HL-60 (cell line): Measurements from ENCODE around the gene SPPL2C.

Source experiments
- DNase-seq, 2 experiments: peaks; one replicate each; pipeline ENCODE4 v3.0.0-alpha.2; 2010 to 2020; ENCODE audit warnings: low read depth in 1 of 2, low spot score in 1 of 2
- H3K27ac ChIP-seq: fragments of 250-450 bp; sonication (Bioruptor Pico); replicated peaks from 2 replicates; pipeline ENCODE4 v1.5.1; 2020; ENCODE audit warnings: mild to moderate bottlenecking, moderate library complexity
- H3K27me3 ChIP-seq: fragments of 250-450 bp; sonication (Bioruptor Pico); 2 replicates; pipeline ENCODE4 v1.5.1; 2021; ENCODE audit warnings: mild to moderate bottlenecking, moderate library complexity; ENCODE audit not compliant: insufficient read depth, poor library complexity, severe bottlenecking
- H3K4me3 ChIP-seq: replicated peaks from 2 replicates; pipeline ENCODE4 v1.5.1; 2011; ENCODE audit warnings: mild to moderate bottlenecking, control low read depth, low read length; ENCODE audit not compliant: insufficient read depth
- GABPA ChIP-seq: IDR thresholded peaks from 2 replicates; pipeline ENCODE4 v1.6.1; 2012; ENCODE audit warnings: low read depth
- POLR2AphosphoS5 ChIP-seq: IDR thresholded peaks from 2 replicates; pipeline ENCODE4 v1.6.1; 2012; ENCODE audit warnings: low read depth
- SPI1 ChIP-seq: IDR thresholded peaks from 2 replicates; pipeline ENCODE4 v1.6.1; 2012; ENCODE audit warnings: low read depth, mild to moderate bottlenecking, borderline replicate concordance
- TF ChIP-seq, protein P1 (sequence below): IDR thresholded peaks from 2 replicates; pipeline ENCODE4 v1.6.1; 2012; ENCODE audit warnings: low read depth; ENCODE audit not compliant: insufficient replicate concordance
- TF ChIP-seq, protein P2 (sequence below): IDR thresholded peaks from one replicate; pipeline ENCODE4 v1.5.1; 2011; ENCODE audit warnings: low read length, control low read depth, inconsistent platforms; ENCODE audit not compliant: insufficient read depth

SPPL2C gene

DNA sequence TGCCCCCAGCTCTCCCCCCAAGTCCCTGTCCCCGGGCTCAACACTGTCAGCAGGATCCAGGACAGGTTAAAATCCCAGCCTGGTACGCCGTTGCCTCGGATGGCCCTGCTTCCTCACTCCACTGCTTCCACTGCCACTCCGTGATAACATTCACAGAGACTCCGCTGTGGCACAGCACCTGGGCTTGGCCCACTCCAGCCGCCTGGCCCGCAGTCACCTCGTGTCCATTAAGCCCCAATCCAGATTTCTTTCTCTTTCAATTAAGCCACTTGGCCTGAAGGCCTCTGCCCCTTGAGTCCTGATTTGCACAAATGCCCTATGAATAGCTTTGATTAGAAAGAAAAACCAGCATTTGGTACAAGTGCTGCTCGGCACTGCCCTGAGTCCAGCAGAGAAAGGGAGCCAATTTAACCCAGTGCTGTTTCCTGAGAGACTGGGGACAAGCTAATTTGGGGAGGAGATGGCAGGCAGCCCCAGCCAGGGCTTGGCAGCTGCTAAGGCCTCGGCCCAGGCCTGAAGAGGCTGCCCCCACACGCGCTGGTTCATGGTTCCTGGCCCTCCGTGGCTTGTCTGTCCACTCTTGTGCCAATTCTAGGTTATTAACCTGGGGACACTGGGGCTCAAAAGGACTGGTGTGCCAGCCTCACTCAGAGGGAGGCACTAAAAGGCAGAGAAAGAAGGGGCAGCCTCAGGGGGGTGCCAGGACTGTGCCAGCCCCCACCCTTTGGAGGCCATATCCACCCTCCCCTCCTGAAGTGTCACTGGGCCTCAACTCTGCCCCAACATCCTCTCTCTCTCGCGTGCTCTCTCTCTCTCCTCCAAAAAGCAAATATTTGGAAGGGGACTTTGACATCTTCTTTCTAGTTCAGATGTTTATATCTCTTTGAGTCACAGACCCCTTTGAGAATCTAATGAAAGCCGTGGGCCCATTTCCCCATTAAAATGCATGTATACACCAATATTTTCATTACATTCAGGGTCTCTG is 29.8 kb upstream of the SPPL2C start:
- TF ChIP-seq, protein P1, sequence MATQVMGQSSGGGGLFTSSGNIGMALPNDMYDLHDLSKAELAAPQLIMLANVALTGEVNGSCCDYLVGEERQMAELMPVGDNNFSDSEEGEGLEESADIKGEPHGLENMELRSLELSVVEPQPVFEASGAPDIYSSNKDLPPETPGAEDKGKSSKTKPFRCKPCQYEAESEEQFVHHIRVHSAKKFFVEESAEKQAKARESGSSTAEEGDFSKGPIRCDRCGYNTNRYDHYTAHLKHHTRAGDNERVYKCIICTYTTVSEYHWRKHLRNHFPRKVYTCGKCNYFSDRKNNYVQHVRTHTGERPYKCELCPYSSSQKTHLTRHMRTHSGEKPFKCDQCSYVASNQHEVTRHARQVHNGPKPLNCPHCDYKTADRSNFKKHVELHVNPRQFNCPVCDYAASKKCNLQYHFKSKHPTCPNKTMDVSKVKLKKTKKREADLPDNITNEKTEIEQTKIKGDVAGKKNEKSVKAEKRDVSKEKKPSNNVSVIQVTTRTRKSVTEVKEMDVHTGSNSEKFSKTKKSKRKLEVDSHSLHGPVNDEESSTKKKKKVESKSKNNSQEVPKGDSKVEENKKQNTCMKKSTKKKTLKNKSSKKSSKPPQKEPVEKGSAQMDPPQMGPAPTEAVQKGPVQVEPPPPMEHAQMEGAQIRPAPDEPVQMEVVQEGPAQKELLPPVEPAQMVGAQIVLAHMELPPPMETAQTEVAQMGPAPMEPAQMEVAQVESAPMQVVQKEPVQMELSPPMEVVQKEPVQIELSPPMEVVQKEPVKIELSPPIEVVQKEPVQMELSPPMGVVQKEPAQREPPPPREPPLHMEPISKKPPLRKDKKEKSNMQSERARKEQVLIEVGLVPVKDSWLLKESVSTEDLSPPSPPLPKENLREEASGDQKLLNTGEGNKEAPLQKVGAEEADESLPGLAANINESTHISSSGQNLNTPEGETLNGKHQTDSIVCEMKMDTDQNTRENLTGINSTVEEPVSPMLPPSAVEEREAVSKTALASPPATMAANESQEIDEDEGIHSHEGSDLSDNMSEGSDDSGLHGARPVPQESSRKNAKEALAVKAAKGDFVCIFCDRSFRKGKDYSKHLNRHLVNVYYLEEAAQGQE, result no peak
- no peak for DNase-seq
- Histone ChIP-seq H3K4me3 (no peak overlapping the region), H3K27me3 (no peaks in the 10 kb centered on the region), H3K27ac (no peak overlapping the region)

DNA sequence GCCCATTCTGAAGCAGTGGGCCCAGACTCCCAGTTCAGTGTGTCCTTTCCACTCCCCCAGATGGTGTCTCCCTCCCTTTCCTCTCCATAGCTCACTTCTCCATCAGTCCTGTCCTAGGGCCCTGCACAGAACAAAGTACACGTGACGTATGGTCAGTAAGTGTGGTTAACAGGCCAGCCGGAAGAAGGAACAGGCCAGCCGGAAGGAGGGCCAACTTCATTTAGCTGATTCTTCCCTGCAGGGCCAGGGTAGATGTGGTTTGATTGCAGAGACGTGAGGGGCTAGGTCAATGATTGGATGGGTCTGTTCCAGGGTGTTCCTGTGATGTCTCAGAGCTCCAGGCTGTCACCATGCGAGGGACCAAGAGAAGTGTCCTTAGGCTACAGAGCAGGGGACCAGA is 28.9 kb upstream of the SPPL2C start:
- TF ChIP-seq POLR2AphosphoS5, result no peak
- TF ChIP-seq, protein P1, result no peak
- TF ChIP-seq SPI1, result no peak
- no peak for TF ChIP-seq GABPA
- Histone ChIP-seq H3K27me3 (no peaks in the 10 kb centered on the region), H3K27ac (no peak overlapping the region), H3K4me3 (no peak overlapping the region)
- DNase-seq, result no peak

DNA sequence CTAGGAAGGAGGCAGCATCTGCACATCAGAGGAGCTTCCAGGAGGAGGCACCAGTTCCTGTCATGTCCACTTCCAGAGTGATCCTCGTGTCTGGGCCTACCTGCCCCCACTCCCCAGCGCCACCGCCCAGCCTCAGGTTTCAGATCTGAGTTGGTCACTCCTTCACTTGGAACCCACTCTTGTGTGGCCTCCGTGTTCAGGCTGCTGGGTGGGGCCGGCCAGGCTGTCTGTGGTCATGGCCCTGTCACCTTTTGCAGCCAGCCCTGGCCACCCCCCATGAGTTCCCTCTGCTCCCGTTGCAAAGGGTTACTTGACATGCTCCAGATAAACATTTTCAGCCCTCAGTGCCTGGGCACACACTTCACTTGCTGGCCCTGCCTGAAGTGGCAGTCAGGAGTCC is 26.6 kb upstream of the SPPL2C start:
- no peak for DNase-seq
- TF ChIP-seq POLR2AphosphoS5, result no peak
- TF ChIP-seq, protein P2, sequence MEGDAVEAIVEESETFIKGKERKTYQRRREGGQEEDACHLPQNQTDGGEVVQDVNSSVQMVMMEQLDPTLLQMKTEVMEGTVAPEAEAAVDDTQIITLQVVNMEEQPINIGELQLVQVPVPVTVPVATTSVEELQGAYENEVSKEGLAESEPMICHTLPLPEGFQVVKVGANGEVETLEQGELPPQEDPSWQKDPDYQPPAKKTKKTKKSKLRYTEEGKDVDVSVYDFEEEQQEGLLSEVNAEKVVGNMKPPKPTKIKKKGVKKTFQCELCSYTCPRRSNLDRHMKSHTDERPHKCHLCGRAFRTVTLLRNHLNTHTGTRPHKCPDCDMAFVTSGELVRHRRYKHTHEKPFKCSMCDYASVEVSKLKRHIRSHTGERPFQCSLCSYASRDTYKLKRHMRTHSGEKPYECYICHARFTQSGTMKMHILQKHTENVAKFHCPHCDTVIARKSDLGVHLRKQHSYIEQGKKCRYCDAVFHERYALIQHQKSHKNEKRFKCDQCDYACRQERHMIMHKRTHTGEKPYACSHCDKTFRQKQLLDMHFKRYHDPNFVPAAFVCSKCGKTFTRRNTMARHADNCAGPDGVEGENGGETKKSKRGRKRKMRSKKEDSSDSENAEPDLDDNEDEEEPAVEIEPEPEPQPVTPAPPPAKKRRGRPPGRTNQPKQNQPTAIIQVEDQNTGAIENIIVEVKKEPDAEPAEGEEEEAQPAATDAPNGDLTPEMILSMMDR, result no peak
- TF ChIP-seq, protein P1, result no peak
- TF ChIP-seq GABPA, result no peak
- no peak for TF ChIP-seq SPI1
- Histone ChIP-seq H3K4me3 (no peak overlapping the region), H3K27me3 (no peaks in the 10 kb centered on the region), H3K27ac (no peak overlapping the region)

DNA sequence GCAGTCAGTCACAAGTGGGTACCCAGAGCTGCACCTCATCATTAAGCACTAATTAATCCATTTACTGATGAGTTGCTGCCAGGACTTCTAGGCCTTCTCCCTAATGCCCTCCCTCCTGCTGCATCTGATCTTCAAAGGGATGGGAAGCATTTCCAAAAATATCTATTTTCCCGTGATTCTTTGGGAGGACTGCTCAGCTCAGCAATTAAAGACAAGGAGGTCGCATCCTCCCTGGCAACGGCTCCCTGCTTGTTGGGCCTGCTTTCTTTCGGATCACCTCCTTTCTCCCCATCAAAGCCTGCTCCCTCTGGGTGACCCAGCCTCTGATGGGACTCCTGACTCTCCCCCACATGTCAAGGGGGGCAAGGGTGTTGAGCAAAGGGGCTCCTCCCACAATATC is 26.0 kb upstream of the SPPL2C start:
- no peak for TF ChIP-seq SPI1
- no peak for TF ChIP-seq GABPA
- TF ChIP-seq, protein P2, result no peak
- TF ChIP-seq, protein P1, result no peak
- TF ChIP-seq POLR2AphosphoS5, result no peak
- H3K27me3 ChIP-seq, result no peaks in the 10 kb centered on the region
- DNase-seq, result no peak
- H3K4me3 ChIP-seq, result no peak overlapping the region
- H3K27ac ChIP-seq, result no peak overlapping the region
